ENCODE data around the gene ADCY7.

ADCY7 gene

DNA sequence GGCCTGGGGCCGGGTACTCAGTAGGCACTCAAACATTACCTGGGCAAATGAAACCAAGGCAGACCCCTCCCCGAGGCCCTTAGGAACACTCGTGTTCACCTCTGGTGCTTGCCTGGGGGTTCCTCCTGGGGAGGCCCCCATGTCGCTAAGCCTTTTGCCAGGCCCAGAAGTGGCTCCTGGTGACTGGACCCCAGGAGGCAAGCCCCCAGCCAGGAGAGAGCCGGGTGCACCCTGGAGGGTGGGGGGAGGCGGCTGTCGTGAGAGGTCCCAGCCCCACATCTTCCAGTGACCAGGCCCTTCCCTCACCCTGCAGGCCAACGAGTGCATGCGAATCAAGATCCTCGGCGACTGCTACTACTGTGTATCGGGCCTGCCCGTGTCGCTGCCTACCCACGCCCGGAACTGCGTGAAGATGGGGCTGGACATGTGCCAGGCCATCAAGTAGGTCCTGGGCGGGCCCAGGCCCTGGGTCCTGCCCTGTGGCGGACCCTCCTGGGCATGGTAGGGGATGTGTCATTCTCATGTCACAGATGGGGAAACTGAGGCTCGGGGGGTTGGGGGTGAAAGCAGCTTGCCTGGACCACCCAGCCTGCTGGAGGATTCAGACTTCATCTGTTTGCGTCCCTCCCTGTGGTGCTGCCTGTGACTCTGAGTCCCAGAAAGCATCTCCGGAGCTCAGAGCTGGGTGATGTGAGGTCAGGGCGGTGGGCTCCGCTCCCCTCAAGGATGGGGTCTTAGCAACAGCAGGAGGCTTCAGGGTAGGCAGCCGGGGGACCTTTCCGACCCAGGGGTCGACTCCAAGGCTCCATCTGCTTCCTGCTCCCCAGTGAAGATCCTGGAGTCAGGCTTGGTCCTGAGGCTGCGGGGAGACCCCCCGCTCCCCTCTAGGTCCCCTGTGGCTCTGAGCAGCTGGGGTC lies 32.5 kb downstream of the ADCY7 start:
- no peak for DNase-seq (ENCODE audit: low read depth)

DNA sequence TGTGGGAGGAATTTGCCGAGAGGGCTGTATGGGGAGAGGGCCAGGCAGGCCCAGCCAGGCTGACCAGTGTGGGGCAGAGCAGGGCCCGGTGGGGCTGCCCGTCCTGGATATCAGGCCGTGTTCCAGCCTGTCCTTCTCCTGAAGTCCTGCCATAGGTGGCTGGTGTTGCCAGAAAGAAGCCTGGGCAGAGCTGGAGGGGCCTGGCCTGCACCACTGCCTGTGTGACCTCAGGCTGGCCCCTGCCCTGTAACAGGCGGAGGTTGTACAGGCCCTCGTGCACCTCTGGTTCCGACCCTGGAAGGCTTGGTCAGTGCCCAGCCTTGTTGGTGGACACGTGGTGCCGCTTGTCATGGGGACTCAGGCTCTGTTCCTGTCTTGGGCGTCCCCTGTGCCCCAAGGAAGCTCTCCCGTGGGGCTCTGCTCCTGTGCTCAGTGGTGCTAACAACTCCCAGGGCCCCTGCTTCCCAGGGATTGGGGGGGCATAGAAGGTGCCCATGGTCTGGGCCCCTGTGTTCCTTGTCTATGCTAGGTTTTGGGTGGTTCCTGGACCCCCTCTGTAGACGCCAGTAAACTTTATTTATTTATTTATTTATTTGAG lies 33.3 kb downstream of the ADCY7 start:
- no peak for DNase-seq (ENCODE audit: low read depth)

DNA sequence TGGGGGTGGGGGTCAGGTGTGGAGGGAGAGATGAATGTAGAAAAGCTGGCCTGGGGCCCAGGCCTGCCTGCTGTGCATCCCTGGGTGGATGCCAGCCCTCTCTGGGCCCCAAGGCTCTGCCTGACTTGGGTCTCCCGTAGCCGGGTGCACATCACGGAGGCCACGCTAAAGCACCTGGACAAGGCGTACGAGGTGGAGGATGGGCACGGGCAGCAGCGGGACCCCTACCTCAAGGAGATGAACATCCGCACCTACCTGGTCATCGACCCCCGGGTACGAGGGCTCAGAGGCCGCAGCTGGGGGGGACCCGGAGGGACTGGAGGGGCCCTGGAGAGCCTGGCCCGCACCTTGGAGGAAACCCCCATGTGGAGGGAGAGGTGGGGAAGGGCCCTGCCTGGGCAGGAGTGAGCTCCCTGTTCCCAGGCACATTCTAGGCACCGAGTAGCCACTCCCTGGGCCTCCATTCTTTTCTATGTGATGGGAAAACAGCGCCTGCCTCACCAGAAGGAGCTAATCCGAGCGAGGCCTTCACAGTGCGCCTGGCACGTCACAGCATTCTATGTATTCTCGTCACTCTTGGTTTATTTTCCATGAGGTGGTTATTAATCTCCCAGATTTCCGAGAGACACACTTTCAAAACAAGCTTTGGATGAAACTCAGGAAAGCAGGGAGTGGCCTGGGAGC lies 34.7 kb downstream of the ADCY7 start:
- no peak for DNase-seq (ENCODE audit: low read depth)

DNA sequence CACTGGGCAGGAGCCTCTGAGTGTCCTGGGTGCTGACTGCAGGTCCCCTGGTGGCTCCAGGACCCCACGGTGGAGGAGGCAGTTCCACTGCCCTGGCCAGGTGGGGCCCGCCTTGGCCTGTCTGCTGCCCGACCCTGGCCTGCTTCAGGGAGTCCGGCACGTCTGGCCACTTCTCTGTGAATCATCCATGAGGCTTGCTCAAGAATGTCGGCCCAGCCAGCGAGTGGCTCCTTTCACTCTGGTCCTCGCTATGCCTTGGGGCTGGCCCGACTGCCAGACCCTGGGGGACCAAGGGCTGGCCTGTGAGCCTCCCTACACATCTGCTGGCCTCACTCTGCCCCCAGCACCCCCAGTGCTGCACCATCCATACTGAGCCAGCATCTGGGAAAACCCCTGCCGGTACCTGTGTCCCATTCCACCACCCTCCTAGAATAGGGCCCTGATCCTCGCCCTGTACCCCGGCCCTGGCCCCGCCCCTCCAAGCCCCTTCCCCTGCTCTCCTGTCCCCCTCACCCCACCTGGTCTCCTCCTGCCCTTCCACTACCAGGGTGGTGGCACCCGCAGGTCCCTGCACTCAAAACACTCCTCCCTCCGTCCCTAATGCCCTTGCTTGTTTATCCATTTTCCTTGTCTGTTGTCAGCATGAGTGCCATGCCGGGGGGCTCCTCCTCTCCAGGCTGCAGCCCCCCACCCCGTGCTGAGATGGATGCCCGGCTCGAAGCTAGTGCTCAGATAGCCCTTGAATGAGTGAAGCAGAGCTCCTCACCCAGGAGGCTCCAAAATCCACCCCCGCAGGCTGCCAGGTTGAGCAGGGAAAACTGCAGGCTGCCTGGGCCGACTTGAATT lies 35.5 kb downstream of the ADCY7 start:
- DNase-seq (ENCODE audit: low read depth) = no peak

DNA sequence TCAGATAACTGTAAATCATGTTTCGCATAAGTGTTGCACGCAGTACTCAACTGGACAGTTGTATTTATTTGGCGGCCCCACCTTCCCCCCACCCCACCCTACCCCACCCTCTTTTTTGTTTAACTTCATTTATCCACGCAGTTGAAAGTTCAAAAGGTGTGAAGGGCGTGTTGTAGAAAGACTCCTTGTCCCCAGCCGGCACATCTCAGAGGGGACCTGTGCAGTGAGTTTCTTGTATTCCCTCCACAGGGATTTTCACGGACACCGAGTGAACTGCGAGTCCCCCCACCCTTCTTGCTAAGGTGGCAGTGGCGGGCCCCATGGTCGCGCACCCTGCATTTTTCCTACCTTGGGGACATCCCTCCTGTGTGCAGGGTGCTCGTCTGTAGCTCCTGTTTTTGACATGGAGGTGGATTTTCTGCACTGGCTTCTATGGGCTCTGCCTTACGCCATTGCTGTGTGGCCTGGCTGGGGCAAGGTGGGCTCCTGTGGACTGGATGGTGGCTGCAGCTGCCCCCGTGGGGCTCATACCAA lies 36.2 kb downstream of the ADCY7 start:
- no peak for DNase-seq (ENCODE audit: low read depth)

DNA sequence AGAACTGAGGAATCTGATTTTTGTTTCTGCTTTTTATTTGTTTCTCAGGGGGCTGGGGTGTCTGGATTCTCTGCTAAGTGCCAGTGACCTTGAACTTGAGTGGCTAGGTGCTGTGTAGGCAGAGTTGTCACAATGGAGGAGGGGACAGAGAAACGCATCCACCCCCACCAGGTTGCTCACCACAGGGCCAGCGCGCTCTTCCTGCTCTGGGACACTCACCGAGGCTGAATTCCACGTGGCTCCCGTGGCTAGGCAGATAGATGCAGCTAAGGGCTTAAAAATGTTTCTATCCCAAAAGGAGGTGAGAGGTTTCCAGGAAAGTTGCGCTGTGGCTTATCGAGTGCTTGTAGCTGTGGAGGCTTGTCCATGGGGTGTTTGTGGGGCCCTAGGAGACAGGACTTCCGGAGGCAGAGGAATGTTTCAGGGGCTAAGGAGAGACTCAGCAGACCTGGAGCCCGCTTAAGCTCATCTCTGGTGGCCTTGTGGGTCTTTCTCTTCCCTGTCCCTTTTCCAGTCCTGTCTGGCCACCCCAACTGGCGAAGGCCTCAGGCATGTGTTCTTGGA lies 36.8 kb downstream of the ADCY7 start:
- DNase-seq (ENCODE audit: low read depth) = no peak

DNA sequence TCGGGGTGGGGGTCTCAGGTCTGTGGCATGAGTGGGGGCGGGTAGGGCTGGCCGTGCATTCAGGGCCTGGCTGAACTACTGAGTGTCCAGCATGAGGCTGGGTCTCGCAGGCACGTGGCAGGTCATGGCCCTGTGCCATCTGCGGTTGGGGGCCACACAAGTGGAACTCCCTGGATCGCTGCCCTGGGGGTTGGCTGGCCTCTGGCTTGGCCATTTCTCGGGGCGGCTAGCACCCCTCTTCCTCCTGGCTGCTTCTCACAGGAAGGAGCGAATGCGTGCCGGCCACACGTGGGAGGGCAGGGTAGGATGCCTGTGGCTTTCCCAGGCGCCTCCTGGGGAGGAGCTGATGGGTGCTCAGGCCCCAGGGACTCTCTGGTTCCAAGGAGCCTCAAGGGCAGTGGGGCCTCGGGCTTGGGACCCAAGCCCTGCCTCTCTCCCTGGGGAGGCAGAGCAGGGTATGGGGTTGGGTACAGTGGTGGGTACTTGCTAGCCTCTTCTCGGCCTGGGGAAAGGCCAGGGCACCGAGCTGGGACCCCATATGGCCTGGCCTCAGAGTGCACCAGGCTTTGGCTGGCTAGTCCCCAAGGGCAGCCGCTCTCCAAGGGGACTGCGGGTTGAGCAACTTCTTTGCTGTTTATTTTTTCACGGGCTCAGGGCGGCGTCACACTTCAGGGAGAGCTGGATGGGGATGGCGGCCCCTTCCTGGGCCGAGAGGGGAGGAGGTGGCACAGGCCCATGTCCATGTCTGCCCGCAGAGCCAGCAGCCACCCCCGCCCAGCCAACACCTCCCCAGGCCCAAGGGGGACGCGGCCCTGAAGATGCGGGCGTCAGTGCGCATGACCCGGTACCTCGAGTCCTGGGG lies 37.5 kb downstream of the ADCY7 start:
- DNase-seq (ENCODE audit: low read depth) = no peak

DNA sequence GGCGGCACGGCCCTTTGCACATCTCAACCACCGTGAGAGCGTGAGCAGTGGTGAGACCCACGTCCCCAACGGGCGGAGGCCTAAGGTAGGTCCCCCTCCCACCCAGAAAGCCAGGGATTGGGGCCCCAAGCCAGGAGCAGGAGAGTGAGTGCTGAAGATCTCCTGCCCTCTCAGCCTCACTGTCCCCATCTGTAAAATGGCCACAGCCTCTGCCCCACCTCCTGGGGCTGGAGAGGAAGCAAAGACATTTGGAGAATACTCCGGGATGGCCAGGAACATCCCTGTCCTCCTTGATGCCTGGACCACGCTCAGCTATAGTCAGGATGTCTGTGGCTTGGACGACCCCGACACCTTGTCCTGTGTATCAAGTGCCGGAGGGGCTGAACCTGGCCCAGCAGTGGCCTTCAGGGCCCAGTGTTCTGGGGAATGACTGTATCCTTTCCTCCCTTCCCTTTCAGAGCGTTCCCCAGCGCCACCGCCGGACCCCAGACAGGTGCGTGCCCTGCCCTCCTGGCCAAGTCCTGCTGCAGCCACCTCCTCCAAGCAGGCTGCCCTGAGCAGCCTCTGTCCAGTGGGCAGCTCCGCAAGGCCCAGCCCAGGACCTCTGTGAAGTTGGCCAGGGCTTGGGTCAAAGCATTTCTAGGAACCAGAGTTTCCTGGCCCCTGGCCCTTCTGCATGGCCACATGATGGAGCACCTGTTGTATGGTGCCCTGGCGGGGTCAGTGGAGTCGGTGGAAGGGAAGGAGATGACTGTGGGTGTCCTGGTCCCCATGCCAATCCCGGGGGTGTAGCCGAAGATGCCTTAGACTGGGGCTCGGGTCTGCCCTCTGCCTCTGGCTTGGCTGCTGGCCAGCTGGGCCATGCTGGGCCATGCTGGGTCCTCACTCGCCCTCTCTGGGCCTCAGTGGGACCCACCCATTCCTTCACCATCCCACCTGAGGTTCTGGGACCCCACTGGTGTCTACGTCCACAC lies 38.4 kb downstream of the ADCY7 start:
- DNase-seq (ENCODE audit: low read depth) = no peak

DNA sequence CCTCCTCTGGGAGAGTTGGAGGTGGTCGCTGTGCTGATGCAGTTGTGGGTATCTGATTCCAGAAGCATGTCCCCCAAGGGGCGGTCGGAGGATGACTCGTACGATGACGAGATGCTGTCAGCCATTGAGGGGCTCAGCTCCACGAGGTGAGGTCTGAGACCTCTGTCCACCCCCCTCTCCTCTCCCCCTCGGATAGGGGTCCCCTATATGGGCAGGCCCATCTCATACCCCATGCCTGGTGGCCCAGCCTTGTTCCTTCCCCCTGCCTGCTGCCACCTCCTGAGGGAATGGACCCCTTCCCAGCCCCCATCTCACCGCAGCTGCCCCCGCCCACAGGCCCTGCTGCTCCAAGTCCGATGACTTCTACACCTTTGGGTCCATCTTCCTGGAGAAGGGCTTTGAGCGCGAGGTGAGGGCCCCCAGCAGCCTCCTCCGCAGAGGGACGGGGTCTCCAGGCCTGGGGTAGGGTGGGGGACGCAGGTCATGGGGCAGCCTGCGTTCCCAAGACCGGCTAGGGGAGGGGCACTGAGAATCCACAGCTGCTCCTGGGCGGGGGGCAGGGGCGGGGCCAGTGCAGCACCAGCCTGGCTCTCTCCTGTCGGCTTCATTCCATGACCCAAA lies 39.2 kb downstream of the ADCY7 start:
- no peak for DNase-seq (ENCODE audit: low read depth)

DNA sequence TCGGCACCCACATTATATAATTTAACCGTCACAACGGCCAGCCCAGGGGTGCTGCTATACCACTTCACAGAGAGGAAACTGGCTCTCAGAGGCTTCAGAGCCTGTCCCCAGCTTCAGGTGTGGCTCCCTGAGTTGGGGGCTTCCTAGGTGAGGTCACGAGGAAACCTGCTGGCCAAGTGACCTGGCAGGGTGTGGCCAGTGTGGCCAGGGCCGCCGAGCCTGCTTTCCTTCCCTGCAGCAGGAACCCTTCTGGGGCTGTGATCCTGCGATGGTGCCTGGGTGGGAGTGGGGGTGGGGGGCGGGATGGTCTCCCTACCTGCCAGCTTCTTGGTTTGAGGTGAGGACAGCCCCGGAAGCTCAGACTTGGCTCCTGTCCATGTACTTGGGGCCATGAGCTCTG lies 39.9 kb downstream of the ADCY7 start:
- DNase-seq (ENCODE audit: low read depth) = no peak

DNA sequence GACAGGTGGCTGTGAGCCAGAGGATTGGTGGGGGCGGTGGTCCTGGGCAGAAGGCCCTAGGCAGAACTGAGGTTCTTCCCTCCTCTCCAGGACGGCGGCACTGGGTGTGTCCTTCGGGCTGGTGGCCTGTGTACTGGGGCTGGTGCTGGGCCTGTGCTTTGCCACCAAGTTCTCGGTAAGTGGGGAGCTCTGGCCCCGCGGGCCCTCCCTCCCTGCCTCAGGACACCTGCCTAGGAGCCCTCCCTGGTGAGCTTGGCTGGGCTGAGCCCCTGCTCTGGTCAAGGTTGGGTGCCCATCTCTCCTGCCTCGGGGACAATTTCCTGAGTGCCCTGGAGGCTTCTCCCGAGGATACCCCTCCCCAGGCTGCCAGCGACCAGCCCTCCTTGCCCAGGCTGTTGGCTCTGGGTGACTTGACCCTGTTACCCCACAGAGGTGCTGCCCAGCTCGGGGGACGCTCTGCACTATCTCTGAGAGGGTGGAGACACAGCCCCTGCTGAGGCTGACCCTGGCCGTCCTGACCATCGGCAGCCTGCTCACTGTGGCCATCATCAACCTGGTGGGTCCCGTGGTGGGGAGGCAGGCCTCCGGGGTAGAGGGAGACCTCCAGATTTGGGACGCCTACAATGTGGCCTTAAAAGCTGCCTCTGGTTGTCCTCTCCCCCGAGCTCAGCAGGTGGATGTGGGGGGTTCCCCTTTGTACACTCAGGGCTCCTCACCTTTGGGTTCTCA lies 42.0 kb downstream of the ADCY7 start:
- DNase-seq (ENCODE audit: low read depth) = no peak

DNA sequence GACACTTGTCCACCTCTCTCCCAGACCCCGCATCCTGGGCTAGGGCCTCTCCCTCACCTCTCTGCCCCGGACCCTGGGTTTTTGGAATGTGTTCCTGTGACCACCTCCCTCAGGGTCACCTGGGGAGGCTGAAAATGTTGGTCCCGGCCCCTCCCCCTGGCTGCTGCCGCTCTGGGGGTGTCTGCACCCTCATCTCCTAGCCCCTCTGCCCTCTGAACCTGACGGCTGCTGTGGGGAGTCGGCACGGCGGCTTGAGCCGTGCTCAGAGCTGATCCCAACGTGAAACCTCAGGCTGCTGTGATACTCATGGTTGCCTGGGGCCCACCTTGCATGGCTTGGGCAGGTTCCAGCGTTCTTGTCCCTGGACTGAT lies 42.8 kb downstream of the ADCY7 start:
- DNase-seq (ENCODE audit: low read depth) = no peak

DNA sequence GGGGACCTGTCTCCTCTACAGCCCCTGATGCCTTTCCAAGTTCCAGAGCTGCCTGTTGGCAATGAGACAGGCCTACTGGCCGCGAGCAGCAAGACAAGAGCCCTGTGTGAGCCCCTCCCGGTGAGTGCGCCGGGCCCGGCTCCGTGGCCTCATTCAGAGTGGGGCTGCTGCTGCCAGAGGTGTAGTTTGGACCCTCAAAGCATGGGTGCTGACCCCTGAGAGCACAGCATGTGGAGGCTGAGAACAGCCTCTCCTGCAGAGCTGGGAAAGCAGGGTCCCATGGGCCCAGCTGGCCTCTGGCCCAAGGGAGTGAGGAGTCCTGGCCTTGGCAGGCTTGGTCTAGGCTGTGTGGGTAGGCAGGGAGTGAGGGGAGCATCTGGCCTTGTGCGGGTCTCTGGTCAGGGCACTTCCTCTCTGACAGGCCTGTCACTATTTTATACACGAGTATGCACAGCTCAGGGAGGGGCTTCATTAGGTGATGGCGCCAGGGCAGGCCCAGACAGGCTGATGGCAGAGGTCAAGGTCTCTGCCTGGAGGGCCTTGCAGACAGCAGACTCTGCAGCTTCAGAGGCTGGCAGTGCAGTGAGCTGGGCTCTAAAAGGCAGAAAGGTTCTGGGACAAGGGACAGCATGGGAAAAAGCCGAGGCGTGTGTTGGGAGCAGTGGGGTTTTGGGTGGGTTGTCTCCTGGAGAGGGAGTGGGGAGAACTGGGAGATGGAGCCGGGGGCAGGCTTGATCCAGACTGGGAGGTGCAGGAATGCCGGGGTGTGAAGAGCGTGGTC lies 43.4 kb downstream of the ADCY7 start:
- no peak for DNase-seq (ENCODE audit: low read depth)

DNA sequence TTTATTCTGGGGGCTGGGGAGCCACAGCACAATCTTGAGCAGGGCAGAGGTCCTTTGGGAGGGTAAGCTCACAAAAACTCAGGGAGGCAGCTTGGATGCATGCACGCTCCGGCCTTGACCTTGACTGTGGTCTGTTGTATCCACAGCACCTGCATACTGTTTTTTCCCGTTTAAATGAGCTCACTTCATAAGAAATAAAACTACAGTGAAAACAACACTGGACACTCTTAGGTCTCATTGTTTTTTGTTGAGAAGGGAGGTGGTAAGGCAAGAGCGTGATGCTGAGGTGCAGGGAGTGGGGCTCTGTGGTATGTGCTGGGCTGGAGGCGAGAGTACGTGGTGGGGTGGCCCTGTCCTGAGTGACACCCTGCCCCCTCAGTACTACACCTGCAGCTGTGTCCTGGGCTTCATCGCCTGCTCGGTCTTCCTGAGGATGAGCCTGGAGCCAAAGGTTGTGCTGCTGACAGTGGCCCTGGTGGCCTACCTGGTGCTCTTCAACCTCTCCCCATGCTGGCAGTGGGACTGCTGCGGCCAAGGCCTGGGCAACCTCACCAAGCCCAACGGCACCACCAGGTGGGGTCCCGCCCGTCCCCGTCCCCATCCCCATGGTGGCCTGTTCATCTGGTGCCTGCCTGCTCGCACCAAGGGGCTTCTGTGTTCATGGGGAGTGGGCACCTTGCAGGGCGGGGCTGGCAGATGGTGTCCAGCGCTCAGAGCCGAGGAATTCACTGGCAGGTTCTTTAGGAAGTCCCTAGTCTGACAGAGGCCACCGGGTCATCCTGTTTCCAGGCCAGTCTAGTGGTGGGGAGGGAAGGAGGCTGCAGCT lies 44.2 kb downstream of the ADCY7 start:
- no peak for DNase-seq (ENCODE audit: low read depth)

DNA sequence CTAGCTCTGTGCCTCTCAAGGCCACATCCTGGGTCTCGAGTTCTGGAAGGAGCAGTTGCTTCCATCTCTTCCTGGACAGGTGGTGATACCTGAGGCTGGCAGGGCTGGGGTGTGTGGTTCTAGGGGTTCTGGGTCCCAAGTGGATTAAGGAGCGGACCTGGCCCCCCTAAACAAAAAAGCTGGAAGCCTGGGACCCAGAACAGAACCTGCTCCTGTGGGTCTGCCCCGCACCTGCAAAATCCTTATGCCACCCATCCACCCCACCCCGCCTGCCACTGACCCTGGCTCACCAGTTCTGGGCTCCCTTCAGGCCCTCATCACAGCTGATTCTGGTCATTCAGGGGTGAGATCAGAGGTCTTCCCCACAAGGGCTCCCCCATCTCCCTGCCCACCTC lies 44.8 kb downstream of the ADCY7 start:
- no peak for DNase-seq (ENCODE audit: low read depth)

DNA sequence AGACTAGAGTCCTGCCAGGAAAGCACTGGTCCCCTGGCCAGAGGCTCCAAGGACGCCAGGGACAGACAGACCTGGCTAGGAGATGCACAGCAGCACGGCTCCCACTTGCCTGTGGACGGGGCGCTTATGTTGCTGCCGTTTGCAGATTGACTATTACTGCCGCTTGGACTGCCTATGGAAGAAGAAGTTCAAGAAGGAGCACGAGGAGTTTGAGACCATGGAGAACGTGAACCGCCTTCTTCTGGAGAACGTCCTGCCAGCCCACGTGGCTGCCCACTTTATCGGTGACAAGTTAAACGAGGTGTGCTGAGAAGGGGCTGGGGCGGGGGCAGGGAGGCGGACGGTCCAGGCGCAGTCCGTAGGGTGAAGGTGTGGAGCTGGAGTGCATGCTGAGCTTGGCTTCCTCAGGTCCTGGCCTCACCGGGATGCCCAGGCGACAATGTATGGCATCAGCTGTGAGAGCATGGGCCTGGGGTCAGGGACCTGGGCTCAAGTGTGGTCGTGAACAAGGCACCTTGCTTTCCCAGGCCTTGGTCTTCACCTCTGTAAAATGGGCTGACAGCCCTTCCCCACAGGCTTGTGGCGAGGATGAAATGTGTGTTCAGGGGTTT lies 45.6 kb downstream of the ADCY7 start:
- DNase-seq (ENCODE audit: low read depth) = no peak

Measured in stimulated activated CD8-positive, alpha-beta memory T cell treated with anti-CD3 and anti-CD28 coated beads, Interleukin-12 subunit alpha, Interleukin-12 subunit beta, amount 100 ng/mL, for 4 hours (primary cell).